ENCODE results near the gene TRIM71.

DNA sequence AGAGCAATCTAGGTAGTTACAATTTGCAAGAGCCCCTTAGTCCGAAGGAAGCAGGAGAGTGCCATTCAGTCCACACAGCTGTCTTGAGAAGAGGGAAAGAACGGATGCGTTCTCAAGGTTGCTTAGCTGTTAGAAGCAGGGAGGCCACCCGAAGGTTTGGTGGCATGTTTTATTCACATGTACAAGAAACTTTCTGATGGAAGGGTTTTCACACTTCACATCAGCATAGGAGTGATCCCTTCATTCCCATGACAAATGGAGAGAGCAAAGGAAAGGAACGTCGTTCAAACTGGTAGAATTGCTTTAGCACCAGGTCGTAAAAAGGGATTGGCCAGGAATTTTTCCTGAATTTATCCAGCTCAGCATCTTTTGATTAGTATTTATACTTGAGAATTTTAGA lies 53.5 kb downstream of the TRIM71 start:
- TF ChIP-seq, protein P1, sequence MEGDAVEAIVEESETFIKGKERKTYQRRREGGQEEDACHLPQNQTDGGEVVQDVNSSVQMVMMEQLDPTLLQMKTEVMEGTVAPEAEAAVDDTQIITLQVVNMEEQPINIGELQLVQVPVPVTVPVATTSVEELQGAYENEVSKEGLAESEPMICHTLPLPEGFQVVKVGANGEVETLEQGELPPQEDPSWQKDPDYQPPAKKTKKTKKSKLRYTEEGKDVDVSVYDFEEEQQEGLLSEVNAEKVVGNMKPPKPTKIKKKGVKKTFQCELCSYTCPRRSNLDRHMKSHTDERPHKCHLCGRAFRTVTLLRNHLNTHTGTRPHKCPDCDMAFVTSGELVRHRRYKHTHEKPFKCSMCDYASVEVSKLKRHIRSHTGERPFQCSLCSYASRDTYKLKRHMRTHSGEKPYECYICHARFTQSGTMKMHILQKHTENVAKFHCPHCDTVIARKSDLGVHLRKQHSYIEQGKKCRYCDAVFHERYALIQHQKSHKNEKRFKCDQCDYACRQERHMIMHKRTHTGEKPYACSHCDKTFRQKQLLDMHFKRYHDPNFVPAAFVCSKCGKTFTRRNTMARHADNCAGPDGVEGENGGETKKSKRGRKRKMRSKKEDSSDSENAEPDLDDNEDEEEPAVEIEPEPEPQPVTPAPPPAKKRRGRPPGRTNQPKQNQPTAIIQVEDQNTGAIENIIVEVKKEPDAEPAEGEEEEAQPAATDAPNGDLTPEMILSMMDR (conservative IDR thresholded peaks at IDR 0.05; ENCODE audit: low read length): no peak
- TF ChIP-seq EZH2phosphoT487 (IDR thresholded peaks at IDR 0.05; ENCODE audit: borderline replicate concordance): no peak
